SU-DHL-6 (cell line): ENCODE results near the gene NPAS3.

Experiments
- EZH2phosphoT487 ChIP-seq: fragments of 200-600 bp; sonication (generic), shearing (Covaris generic); conservative IDR thresholded peaks from 2 replicates; pipeline ENCODE4 v1.6.1; 2018; ENCODE audit warnings: mild to moderate bottlenecking, antibody characterized with exemption, low read length, moderate library complexity, mixed read lengths
- TF ChIP-seq, protein P1 (sequence below): fragments of 200-600 bp; sonication (generic); IDR thresholded peaks from one replicate; pipeline ENCODE4 v1.5.1; 2017; ENCODE audit warnings: antibody characterized with exemption, mild to moderate bottlenecking, low read length, moderate library complexity; ENCODE audit not compliant: insufficient read depth, poor library complexity, severe bottlenecking

DNA sequence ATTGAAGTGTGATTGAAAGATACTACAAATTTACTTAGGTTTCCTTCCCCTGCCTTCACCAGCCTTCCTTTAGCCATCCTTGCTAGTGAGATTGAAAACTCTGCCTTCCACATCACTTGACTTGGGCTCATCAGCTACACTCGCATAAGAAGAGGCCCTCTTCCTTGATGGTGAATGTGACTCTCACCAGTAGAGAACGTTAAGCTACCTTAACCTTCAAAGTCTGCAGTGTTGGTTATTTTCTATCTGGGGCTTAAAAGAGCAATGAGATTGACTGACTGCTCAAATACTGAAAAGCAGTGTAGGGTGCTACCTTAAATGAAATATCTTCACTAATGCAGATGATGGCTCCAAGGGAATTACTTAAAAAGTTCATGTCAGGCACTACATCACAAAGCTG, 740.3 kb downstream of the NPAS3 start:
- TF ChIP-seq EZH2phosphoT487 = no peak
- TF ChIP-seq, protein P1, sequence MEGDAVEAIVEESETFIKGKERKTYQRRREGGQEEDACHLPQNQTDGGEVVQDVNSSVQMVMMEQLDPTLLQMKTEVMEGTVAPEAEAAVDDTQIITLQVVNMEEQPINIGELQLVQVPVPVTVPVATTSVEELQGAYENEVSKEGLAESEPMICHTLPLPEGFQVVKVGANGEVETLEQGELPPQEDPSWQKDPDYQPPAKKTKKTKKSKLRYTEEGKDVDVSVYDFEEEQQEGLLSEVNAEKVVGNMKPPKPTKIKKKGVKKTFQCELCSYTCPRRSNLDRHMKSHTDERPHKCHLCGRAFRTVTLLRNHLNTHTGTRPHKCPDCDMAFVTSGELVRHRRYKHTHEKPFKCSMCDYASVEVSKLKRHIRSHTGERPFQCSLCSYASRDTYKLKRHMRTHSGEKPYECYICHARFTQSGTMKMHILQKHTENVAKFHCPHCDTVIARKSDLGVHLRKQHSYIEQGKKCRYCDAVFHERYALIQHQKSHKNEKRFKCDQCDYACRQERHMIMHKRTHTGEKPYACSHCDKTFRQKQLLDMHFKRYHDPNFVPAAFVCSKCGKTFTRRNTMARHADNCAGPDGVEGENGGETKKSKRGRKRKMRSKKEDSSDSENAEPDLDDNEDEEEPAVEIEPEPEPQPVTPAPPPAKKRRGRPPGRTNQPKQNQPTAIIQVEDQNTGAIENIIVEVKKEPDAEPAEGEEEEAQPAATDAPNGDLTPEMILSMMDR = no peak
